Stimulated activated CD4-positive, alpha-beta T cell treated with anti-CD3 and anti-CD28 coated beads, Interleukin-1b, Interleukin-23, amount 100 ng/mL, for 1 hour (primary cell): ENCODE measurements around the gene ST3GAL3.
"Not testable (repeated sequence)": the region's sequence is repeated elsewhere in the genome, so short reads cannot be mapped to it uniquely, and the experiment has no call there.

Experiments
- DNase-seq, 2 donors: peaks; one replicate each; pipeline ENCODE4 v3.0.0-alpha.2; 2020; ENCODE audit warnings: low read depth in 2 of 2

The ST3GAL3 gene

DNA sequence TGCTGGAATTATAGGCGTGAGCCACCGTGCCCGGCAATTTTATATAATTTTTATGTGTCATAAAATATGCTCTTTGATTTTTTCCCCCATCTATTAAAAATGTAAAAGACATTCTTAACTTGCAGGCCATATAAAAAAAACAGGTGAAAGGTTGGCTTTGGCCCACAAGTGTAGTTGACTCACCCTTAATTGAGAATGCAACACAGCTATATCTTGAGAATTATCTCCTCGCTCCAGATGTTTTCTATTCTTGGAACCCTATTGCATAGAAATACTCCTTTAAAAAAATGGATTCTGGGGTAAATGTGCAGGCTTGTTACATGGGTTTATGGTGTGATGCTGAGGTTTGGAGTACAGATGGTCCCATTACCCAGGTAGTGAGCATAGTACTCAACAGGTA is 112.0 kb downstream of the ST3GAL3 start:
- no peak for DNase-seq

DNA sequence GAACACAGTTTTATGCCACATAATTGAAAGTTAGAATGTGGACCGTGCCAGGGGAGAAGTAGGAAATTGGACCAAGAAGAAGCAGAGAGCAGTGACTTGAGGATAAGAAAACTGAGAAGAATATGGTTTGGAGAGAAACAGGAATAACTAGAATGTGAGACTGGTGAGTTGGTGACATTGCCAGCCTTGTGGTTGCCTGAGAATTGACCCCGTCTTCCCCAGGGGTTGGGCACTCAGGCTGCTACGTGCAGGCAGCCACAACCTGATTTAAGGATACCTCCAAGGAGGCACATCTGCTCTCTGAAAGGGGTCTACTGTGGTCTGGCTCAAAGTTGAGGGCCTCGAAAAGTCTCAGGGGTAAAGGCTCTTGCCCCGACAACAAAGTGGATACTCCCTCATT is 114.1 kb downstream of the ST3GAL3 start:
- DNase-seq = no peak

DNA sequence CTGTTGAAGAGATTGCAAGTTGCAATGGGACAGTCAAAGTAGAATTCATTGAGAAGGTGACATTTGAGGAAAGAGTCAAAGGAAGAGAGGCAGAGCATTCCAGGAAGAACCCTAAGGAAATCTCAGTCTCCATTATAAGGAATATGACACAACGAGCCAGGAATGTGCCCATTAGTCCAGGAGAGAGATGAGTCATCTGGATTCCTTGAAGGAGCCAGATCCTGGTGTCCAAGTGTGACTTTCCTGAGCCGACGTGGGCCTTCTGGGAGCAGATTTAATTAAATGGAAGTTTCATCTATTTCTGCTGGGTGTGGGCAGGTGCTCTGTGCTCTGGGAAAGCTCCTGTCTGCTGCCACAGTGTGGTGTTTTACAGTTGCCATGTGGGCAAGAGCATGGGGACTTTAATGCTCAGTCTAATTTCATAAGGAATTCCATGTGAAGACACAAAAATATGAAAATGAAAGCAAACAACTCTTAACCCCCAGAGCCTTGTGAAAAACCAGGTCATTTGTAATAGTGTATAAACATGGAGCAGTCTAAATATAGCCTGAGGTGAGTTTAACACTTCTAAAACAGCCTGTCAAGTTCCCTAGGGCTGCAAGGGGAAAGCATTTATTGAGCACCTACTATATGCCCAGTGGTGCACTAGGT is 114.8 kb downstream of the ST3GAL3 start:
- DNase-seq = no peak

DNA sequence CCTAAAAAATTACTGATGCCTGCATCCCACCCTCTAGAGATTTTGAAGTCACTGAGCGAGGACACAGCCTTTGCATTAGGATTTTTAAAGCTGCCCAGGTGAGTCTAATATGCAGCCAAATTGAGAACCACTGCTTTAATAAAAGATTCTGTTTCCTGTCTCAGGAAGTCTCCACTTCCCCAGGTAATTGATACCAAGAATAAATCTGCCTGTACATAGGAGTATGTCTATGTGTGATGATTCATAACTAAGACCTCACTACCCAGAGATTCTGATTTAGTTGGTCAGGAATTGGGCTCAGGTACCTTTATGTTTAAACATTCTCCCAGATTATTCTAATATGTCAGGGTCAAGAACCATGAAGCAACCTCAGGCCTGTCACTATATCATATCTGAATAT is 117.5 kb downstream of the ST3GAL3 start:
- no peak for DNase-seq

DNA sequence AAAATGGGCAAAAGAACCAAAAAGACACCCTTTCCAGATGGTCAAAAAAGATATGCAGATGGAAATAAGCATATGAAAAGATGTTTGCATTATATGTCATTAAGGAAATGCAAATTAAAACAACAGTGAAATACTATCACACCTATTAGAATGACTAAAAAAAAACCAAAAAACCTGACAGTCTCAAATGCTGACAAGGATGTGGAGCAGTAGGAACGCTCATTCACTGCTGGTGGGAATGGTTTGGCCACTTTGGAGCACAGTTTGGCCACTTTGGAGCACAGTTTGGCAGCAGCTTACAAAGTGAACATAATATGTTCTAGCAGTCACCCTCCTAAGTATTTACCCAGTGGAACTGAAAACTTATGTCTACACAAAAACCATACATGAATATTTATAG is 121.2 kb downstream of the ST3GAL3 start:
- no peak for DNase-seq

DNA sequence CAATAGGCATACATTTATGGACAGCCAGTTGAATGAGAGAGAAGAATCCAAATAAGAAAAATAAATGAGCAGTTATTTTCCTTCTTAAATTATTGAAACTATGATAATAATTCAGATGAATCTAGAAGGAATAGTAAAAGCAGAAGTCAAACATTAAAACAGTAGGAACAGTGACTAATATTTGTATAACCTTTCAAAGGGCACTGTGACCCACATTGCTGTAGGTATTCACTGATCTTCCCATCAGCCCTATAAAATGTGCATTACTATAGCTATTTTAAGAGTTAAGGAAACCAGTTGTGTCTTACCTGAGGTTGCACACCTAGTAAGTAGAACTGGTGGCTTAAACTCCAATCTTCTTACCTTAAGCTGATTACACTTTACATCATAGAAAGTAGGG is 123.5 kb downstream of the ST3GAL3 start:
- no peak for DNase-seq

DNA sequence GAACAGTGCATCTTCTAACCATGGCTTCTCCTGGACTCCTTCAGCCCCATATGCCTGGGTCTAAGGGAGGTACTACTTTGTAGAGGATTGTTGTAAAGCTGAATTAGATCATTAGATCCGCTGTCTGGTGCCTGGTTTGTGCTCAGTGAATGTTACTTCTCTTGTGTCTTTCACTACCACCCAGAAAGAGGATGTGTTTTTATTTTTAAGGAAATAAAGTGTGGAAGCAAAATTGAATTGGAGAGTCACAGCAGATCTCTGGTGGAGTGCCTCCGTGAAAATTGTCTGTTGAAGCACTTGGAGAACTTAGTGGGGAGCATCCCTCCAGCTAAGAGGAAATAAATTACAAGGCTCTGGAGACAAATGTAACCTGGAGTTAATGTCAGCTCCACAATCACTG is 124.5 kb downstream of the ST3GAL3 start:
- no peak for DNase-seq

DNA sequence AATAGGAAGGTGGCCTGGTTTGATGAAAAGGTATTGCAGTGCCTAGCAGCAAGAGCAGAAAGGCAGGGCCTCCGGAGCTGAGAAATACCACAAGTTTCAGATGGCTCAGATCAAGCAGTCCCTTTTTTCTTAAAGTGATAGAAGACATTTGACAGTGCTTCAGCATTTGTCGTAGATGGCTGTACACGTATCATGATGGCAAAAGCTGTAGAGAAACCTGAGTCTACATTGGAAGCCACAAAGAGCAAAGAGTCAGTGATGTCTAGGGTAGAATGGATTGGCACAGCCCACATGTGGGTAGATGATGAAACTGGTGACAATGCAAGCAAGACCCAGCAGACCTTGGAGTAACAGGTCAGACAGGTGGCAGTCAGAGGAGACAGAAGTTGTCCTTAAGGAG is 124.9 kb downstream of the ST3GAL3 start:
- no peak for DNase-seq

DNA sequence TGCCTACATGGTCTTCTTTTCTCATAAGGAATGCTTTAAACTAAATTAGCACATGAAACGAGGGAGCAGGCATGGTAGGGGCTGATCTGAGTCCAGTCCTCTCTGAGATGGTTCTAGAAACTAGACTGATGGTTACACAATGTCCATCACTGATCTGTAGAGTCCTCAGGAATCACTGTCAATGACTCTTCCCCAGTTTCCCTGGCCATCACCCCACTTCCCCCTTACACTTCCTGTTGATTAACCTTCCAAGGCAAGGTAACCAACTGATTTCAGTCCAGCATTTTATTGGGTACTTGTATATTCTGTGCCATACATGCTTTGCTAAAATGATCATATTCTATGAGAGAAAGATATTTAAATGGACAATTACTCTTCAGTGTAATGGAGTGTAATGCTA is 125.7 kb downstream of the ST3GAL3 start:
- DNase-seq = no peak

DNA sequence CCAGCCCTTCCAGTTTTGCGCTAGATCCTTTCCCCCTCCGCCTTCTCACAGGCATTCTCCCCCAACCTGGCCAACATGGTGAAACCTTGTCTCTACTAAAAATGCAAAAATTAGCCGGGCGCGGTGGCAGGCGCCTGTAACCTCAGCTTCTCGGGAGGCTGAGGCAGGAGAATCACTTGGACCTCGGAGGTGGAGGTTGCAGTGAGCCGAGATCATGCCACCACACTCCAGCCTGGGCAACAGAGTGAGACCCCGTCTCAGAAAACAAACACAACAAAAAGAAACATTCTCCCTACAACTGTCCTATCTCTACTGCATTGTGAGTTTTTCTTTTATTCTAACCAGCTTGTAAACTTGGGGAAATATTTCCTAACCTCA is 126.6 kb downstream of the ST3GAL3 start:
- DNase-seq = not testable (repeated sequence)

DNA sequence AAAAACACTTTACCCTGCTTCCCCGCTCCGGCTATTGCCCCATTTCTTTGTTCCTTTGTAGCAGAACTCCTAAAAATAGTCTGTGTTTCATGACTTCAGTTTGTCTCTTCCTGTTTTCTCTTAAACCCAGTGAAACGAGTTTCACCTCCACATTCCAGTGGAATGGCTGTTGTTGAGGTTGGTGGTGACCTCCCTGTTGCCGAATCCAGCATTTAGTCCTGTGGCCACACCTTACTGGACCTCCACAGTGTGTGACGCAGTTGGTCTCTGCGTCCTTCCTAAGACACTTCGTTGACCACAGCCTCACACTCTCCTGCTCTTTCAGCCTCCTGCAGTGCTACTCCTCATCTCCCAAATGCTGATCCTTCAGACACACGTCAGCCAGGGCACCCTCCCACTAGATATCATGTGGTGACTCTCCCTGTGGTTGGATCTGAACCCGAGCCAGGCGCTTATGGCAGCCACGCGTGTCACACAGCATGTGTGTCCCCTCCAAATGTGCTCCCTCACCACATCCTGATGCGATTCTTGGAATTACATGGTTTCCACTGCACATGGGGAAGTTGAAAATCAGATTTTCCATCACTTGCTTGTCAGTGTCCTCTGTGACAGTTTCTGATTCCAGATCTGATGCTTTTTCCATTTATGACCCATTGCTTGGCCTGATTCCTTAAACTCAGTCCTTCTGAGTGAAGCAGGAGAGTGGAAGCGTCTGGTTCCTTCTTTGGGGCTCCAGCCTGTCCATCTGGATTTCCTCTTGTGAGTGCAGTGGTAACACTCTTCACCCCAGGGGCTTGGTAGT is 127.1 kb downstream of the ST3GAL3 start:
- DNase-seq = no peak

DNA sequence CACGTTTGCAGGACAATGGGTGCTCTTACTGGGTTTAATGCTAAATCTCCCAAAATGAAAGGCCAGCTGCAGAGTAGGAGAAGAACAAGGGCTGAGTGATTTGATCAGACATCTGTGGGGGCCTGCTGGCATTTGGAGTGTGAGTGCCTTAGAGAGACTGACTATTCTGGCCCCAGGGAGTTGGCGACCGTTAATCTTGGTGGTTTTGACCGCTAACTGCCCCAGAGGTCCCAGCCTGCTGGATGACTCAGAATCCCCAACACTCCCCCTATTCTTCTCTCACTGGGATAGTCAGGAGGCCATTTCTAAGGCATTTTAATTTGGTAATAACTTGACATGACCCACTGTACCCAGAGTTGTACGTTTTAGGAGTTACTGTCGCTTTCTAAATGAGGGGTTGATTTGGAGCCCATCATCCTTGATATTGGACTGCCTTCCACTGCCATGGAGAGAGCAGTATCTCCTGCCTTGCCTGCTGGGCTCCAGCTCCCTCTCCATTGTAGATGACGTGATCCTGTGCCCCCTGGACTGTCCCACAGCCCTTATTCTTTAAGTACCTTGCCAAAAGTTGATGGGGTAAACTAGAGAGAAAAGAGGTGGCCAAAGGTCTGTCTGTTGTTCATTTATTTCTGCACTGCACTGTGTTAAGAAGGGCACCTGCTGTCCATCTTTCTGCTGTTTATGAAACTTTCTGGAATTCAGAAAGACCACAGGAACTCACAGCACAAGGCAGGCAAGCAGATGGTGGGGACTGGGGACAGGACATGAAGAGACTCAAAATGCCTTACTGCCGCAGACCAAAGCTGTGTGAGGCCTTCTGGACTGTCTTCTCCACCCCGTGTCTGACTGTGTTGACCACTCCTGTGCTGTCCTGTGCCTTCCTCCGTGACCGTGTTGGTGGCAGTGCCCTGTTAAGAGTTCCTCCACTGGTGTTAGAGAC is 128.0 kb downstream of the ST3GAL3 start:
- no peak for DNase-seq

DNA sequence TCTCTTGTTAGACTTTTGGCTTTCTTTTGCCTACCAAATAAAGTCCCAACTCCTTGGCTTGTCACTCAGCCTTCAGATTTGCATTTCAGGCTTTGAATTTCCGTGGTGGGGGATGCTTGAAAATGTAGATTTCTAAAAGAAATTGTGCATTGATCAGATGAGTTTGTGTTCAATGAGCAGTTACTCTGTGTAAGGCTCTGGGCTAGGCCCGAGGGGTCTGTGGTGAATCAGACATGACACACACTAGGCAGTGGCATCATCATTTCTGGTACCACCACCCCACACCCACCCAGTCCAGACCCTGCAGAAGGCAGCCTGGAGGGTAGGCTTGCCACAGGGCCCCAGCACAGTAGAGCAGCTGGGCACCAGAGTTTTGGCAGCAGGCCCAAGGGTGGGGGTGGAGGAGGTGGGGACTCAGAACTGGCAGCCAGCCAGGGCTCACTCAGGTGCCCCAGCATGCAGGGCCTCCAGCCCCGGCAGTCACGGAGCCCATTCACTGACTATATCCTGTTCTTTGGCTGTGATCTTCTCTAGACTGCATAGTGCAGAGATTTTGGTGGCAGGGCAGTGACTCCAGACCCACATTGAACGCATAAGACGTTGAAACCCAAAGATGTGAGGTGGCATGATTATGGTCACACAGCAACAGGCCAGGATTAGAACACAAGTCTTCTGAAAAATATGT is 129.1 kb downstream of the ST3GAL3 start:
- peak; percentile 17 to 37 for DNase-seq

DNA sequence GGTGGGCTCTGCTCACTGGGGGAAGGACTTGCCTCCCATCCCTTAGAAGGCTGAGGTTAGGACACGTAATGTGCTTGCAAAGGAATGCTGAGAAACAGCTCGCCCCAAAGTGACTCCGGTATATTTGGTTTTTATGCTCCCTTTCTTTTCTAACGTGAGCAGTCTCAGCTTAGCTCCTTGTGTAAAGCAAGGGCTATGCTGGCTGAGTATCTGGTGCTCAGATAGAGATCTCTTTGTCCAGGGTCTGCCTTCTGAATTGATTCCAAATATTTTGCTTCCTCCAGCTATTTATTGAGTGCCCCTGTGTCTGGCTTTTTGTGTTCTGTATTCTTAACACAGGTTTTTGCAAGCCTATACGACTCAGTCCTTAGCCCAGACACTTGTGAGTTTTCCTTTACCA is 131.7 kb downstream of the ST3GAL3 start:
- no peak for DNase-seq

DNA sequence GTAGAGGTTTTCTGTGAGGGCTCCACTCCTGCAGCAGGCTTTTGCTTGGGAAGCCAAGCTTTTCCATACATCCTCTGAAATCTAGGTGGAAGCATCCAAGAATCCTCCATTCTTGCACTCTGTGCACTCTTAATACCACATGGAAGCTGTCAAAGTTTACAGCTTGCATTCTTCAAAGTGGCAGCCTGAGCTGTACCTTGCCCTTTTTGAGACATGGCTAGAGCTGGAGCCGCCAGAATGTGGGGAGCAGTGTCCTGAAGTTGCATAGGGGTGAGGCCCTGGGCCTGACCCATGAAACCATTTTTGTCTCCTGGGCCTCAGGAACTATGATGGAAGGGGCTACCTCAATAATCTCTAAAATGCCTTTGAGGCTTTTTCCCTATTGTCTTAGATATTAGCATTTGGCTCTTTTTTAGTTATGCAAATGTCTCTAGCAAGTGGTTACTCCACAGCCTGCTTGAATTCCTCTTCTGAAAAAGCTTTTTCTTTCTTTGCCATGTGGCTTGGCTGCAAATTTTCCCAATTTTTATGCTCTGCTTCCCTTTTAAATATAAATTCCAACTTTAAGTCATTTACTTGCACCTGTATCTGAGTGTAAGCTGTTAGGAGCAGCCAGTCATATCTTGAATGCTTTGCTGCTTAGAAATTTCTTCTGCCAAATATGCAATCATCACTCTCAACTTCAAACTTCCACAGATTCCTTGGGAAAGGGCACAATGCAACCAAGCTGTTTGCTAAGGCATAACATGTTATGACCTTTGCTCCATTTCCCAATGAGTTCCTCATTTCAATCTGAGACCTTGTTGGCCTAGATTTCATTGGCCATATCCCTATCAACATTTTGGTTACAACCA is 134.2 kb downstream of the ST3GAL3 start:
- no peak for DNase-seq

DNA sequence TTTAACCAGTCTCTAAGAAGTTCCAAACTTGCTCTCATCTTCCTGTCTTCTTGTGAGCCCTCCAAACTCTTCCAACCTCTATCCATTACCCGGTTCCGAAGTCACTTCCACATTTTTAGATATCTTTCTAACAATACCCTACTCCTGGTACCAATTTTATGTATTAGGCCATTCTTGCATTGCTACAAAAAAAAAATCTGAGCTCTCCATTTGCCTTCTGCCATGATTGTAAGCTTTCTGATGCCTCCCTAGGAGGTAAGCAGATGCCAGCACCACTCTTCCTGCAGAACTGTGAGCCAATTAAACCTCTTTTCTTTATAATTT is 134.8 kb downstream of the ST3GAL3 start:
- DNase-seq = no peak

DNA sequence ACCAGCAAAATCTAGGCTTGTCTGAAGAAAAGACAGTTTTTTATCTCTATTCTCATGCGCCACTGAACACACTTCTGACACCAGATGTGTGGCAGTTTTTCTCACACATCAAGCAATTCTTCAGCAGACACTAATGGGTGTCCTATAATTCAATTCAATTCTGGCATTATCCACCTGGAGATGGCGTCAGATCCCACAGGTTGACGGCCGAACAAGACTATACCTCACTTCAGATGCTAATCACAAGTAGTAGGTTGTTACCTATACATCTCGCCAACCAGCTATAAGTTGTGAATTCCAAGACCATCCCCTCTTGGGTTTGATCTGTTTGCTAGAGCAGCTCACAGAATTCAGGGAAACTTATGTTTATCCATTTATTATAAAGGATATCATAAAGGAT is 136.3 kb downstream of the ST3GAL3 start:
- DNase-seq = no peak

DNA sequence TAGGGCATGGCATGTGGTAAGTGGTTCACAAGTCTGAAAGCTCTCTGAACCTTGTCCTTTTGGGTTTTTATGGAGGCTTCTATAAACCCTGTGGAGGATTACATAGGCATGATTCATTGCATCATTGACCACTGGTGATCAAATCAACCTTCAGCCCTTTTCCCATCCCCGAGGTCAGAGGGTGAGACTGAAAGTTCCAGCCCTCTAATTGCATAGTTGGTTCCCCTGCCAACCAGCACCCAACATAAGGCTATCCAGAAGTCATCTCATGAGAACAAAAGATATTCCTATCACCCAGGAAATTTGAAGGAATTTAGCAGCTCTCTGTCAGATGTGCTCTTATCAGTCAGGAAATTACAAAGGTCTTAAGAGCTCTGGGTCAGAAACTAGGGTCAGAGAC is 136.8 kb downstream of the ST3GAL3 start:
- no peak for DNase-seq

DNA sequence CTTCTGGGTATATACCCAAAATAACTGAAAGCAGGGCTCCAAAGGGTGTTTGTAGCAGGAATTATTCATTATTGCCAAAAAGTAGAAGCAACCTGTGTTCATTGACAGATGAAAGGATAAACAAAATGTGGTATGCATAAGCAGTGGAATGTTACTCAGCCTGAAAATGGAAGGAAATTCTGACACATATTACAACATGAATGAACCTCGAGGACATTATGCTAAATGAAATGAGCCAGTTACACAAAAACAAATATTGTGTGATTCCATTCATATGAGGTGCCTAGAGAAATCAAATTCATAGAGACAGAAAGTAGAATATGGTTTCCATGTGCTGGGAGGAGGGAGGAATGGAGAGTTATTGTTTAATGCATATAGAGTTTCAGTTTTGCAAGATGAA is 140.0 kb downstream of the ST3GAL3 start:
- no peak for DNase-seq

DNA sequence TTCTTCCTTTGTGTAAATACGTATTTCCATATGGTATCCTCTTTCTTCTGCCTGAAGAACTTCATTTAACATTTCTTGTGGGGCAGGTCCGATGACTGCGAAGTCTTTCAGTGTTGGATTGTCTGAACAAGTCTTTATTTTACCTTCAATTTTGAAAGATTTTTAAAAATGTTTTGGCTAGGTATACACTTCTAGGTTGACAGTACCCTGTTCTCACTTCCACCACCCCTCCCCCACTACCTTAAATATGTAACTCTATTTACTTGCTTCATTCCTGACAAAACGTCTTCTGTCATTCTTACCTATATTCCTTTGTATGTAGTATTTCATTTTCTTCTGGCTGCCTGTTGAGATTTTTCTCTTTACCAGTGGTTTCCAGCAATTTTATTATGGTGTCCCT is 140.5 kb downstream of the ST3GAL3 start:
- DNase-seq = no peak

DNA sequence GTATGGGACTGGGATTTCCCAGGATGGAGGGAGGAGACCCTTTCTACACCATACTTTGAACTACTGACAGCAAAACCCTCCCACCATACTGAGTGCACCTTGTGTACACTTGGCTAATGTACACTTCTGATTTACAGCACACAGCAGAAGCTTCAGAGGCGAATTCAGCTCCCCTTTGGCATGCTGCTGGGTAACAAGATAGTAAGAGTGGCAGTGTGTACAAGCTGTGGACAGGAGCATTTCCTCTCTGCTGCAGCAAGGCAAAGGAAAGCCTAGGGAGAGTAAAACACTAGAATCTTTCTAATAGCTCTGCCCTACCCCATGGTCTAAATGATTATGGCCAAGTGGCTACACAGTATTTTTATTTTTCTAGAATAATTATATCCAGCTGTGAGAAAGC is 142.3 kb downstream of the ST3GAL3 start:
- DNase-seq = no peak
